ENCODE results near the gene GBF1.
"Not testable (repeated sequence)": the region's sequence is repeated elsewhere in the genome, so short reads cannot be mapped to it uniquely, and the experiment has no call there.

Gene GBF1

GRCh38 chr10:102234888-102235597 is 10.3 kb upstream of the GBF1 start:
- DNase-seq (ENCODE audit: low spot score), result no peak

GRCh38 chr10:102235598-102235920 is 9.8 kb upstream of the GBF1 start:
- no peak for DNase-seq (ENCODE audit: low spot score)

GRCh38 chr10:102236006-102236405 is 9.3 kb upstream of the GBF1 start:
- no peak for DNase-seq (ENCODE audit: low spot score)

- no peak for DNase-seq (ENCODE audit: low spot score)
Observed at GRCh38 chr10:102237711-102238252, 7.5 kb upstream of the GBF1 start.

- peak; percentile 64 for DNase-seq (ENCODE audit: low spot score)
Observed at GRCh38 chr10:102240467-102241031, 4.8 kb upstream of the GBF1 start.

- no peak for DNase-seq (ENCODE audit: low spot score)
Observed at GRCh38 chr10:102241032-102241443, 4.3 kb upstream of the GBF1 start.

- peak; percentile 97 for DNase-seq (ENCODE audit: low spot score)
Observed at GRCh38 chr10:102241444-102242117, 3.8 kb upstream of the GBF1 start, which contains the start of gene PITX3. Gene PITX3, minus strand, starts transcription at chr10:102241512. Its CDS starts 9,432 bp downstream, at chr10:102232080.

GRCh38 chr10:102242118-102242485 is 3.2 kb upstream of the GBF1 start:
- no peak for DNase-seq (ENCODE audit: low spot score)

GRCh38 chr10:102243309-102243708 is 2.0 kb upstream of the GBF1 start:
- no peak for DNase-seq (ENCODE audit: low spot score)

GRCh38 chr10:102245932-102246251 is 560 bp downstream of the GBF1 start:
- no peak for DNase-seq (ENCODE audit: low spot score)

GRCh38 chr10:102246261-102246660 is 929 bp downstream of the GBF1 start:
- no peak for DNase-seq (ENCODE audit: low spot score)

- DNase-seq (ENCODE audit: low spot score), result no peak
Observed at GRCh38 chr10:102247734-102248133, 2.4 kb downstream of the GBF1 start.

- not testable (repeated sequence) for DNase-seq (ENCODE audit: low spot score)
Observed at GRCh38 chr10:102252508-102252907, 7.2 kb downstream of the GBF1 start.

GRCh38 chr10:102254426-102254825 is 9.1 kb downstream of the GBF1 start:
- DNase-seq (ENCODE audit: low spot score), result no peak

- DNase-seq (ENCODE audit: low spot score), result no peak
Observed at GRCh38 chr10:102255404-102255803, 10.1 kb downstream of the GBF1 start.

GRCh38 chr10:102261196-102261595 is 15.9 kb downstream of the GBF1 start:
- DNase-seq (ENCODE audit: low spot score), result no peak

GRCh38 chr10:102261842-102262241 is 16.5 kb downstream of the GBF1 start:
- DNase-seq (ENCODE audit: low spot score), result no peak

- no peak for DNase-seq (ENCODE audit: low spot score)
Observed at GRCh38 chr10:102262744-102263370, 17.5 kb downstream of the GBF1 start.

- DNase-seq (ENCODE audit: low spot score), result no peak
Observed at GRCh38 chr10:102264371-102264770, 19.0 kb downstream of the GBF1 start.

- no peak for DNase-seq (ENCODE audit: low spot score)
Observed at GRCh38 chr10:102266670-102267069, 21.3 kb downstream of the GBF1 start.

GRCh38 chr10:102267748-102268147 is 22.4 kb downstream of the GBF1 start:
- DNase-seq (ENCODE audit: low spot score), result no peak

- DNase-seq (ENCODE audit: low spot score), result no peak
Observed at GRCh38 chr10:102268375-102268888, 23.1 kb downstream of the GBF1 start.

GRCh38 chr10:102269017-102269416 is 23.7 kb downstream of the GBF1 start:
- DNase-seq (ENCODE audit: low spot score), result no peak

Data from ecto neural progenitor cell (in vitro differentiated cells).